ENCODE results near the gene FHOD3.

- TF ChIP-seq POLR2A (IDR thresholded peaks at IDR 0.05; ENCODE audit: low read depth, low read length) (no peak), SPI1 (IDR thresholded peaks at IDR 0.05; ENCODE audit: low read depth, low read length) (no peak)
Observed at GRCh38 chr18:36735130-36735529, 437.6 kb downstream of the FHOD3 start.

All from GM12891 (cell line).